K562 (cell line): Measurements from ENCODE around the gene S100P. TPM values are rescaled to one million over a fixed set of nuclear protein-coding genes. Genes with fewer than 3 reads are reported as not detected.

Experiments
- ATAC-seq: fragments of 200-7000 bp; cut with Tn5 transposase; 3 replicates; pipeline ENCODE4 v1.9.1; 2020; ENCODE audit warnings: moderate library complexity
- BruUV-seq: library from RNA; stranded (reverse); fragments of 400-500 nt; replicated peaks from 2 replicates; lab custom pipeline; 2021; lab: Mats Ljungman, UMichigan
- CTCF ChIA-PET: fragments of 300-600 bp; formaldehyde crosslinking; extraction: SDS; loops from one replicate; lab custom pipeline; 2021; ENCODE audit warnings: low intra/inter-chr PET ratio; lab: Yijun Ruan, JAX
- POLR2A ChIA-PET: fragments of 300-600, 350-650 bp; sonication (Branson Sonifier 250); formaldehyde crosslinking; extraction: SDS; loops from one replicate; lab custom pipeline; 2021; ENCODE audit warnings: antibody characterized with exemption, inconsistent platforms; lab: Yijun Ruan, JAX
- DNase-seq, 4 experiments: peaks; one replicate each; pipeline versions ENCODE4 v3.0.0 to v3.0.0-alpha.2; 2011 to 2018; ENCODE audit warnings: low spot score in 3 of 4, mixed read lengths in 3 of 4; ENCODE audit errors: extremely low read depth in 1 of 4
- FAIRE-seq: peaks from 2 replicates; lab custom pipeline; 2011; peaks lifted over from hg19 to GRCh38; lab: Jason Lieb, UNC
- H2AFZ ChIP-seq: 2 replicates; pipeline ENCODE4 v1.6.0; 2011; ENCODE audit warnings: low read depth, low read length, control low read depth, inconsistent platforms
- H3K27ac ChIP-seq: fragments of 200-600 bp; 3 replicates; pipeline ENCODE4 v1.8.0; 2011; ENCODE audit warnings: low read depth, mild to moderate bottlenecking, control low read depth, inconsistent platforms, low read length, moderate library complexity, mixed read lengths; ENCODE audit errors: extremely low read depth
- H3K27me3 ChIP-seq, 2 experiments: fragments of 300-600 bp in 1 of 2; 2 replicates in 1 of 2; 3 replicates in 1 of 2; pipeline versions ENCODE4 v1.6.0 to v1.8.0; 2011; ENCODE audit warnings: inconsistent platforms in 2 of 2, low read length in 2 of 2, mild to moderate bottlenecking in 1 of 2, mixed read lengths in 1 of 2, moderate library complexity in 1 of 2; ENCODE audit not compliant: control insufficient read depth in 2 of 2, insufficient read depth in 2 of 2
- H3K36me3 ChIP-seq: fragments of 300-600 bp; 3 replicates; pipeline ENCODE4 v1.8.0; 2011; ENCODE audit warnings: mild to moderate bottlenecking, low read length, inconsistent platforms; ENCODE audit not compliant: control insufficient read depth, insufficient read depth
- H3K4me1 ChIP-seq, 2 experiments: fragments of 200-600 bp in 1 of 2; replicated peaks in 1 of 2; 2 replicates in 1 of 2; 3 replicates in 1 of 2; pipeline versions ENCODE4 v1.5.1 to v1.8.0; 2011; ENCODE audit warnings: inconsistent platforms in 2 of 2, low read length in 2 of 2, mild to moderate bottlenecking in 1 of 2, mixed read lengths in 1 of 2, moderate library complexity in 1 of 2; ENCODE audit not compliant: control insufficient read depth in 2 of 2, insufficient read depth in 2 of 2
- H3K4me2 ChIP-seq: 2 replicates; pipeline ENCODE4 v1.6.1; 2011; ENCODE audit warnings: low read length, control low read depth, inconsistent platforms, mixed read lengths; ENCODE audit not compliant: insufficient read depth
- H3K4me3 ChIP-seq: fragments of 200-600 bp; sonication (generic), shearing (Covaris generic); 2 replicates; pipeline ENCODE4 v1.5.1; 2016; ENCODE audit warnings: control low read depth, inconsistent platforms
- H3K79me2 ChIP-seq: fragments of 200-600 bp; 3 replicates; pipeline ENCODE4 v1.8.0; 2011; ENCODE audit warnings: low read length, inconsistent platforms; ENCODE audit not compliant: control insufficient read depth, insufficient read depth
- H3K9ac ChIP-seq, 2 experiments: 2 replicates each; pipeline versions ENCODE4 v1.6.0 to v1.6.1; 2011; ENCODE audit warnings: low read depth in 2 of 2, low read length in 2 of 2, control low read depth in 1 of 2, inconsistent platforms in 1 of 2, mild to moderate bottlenecking in 1 of 2, mixed read lengths in 1 of 2; ENCODE audit not compliant: insufficient read depth in 1 of 2
- H3K9me1 ChIP-seq: one replicate; pipeline ENCODE4 v1.6.0; 2011; ENCODE audit warnings: inconsistent platforms, mild to moderate bottlenecking, low read length, moderate library complexity; ENCODE audit not compliant: control insufficient read depth, insufficient read depth
- H3K9me3 ChIP-seq: replicated peaks from 2 replicates; pipeline ENCODE4 v1.5.1; 2011; ENCODE audit warnings: low read depth, low read length, inconsistent platforms; ENCODE audit not compliant: control insufficient read depth, insufficient read depth
- H4K20me1 ChIP-seq: replicated peaks from 2 replicates; pipeline ENCODE4 v1.6.1; 2011; ENCODE audit warnings: low read length, inconsistent platforms, mixed read lengths; ENCODE audit not compliant: control insufficient read depth, insufficient read depth
- CREB1 ChIP-seq, 2 experiments: sonication (generic) in 1 of 2; formaldehyde crosslinking in 1 of 2; IDR thresholded peaks; 2 replicates each; pipeline versions ENCODE4 v1.6.1 to v1.8.0; 2012 to 2022; ENCODE audit warnings: inconsistent platforms in 1 of 2, mild to moderate bottlenecking in 1 of 2, missing genetic modification reagents in 1 of 2, moderate library complexity in 1 of 2
- HMG20A ChIP-seq: fragments of 450-650 bp; formaldehyde crosslinking; conservative IDR thresholded peaks from 2 replicates; pipeline ENCODE4 v1.4.0; 2020; ENCODE audit warnings: mild to moderate bottlenecking, mixed read lengths
- RBM39 ChIP-seq: fragments of 200-400 bp; formaldehyde crosslinking; optimal IDR thresholded peaks from 2 replicates; pipeline ENCODE3; 2018; ENCODE audit warnings: low read depth, low read length
- RFX5 ChIP-seq: IDR thresholded peaks from 2 replicates; pipeline ENCODE4 v1.6.1; 2011; ENCODE audit warnings: low read depth, mild to moderate bottlenecking, improper control_type of control experiment, low read length
- SP2 ChIP-seq: IDR thresholded peaks from 2 replicates; pipeline ENCODE4 v1.6.1; 2011; ENCODE audit warnings: mild to moderate bottlenecking, low read depth, low read length, moderate library complexity; ENCODE audit not compliant: poor library complexity, severe bottlenecking; ENCODE audit errors: extremely low read depth
- SRF ChIP-seq, 2 experiments: fragments of 250-450, 450-650 bp in 1 of 2; sonication (Bioruptor Pico) in 1 of 2; sonication (generic) in 1 of 2; formaldehyde crosslinking; IDR thresholded peaks; 2 replicates each; pipeline versions ENCODE4 v1.5.0 to v1.5.1; 2020 to 2022; ENCODE audit warnings: mild to moderate bottlenecking in 1 of 2, missing genetic modification reagents in 1 of 2
- ZNF584 ChIP-seq: fragments of 200-800 bp; sonication (Bioruptor generic); IDR thresholded peaks from 2 replicates; pipeline ENCODE4 v1.6.1; 2016; ENCODE audit warnings: low read depth, mild to moderate bottlenecking, missing genetic modification characterization, missing compliant biosample characterization
- ZNF699 ChIP-seq: fragments of 250-450 bp; sonication (Bioruptor Pico); IDR thresholded peaks from 2 replicates; pipeline ENCODE4 v1.8.0; 2021; ENCODE audit warnings: mild to moderate bottlenecking, moderate library complexity; ENCODE audit not compliant: insufficient replicate concordance
- WGBS: fragments of 100-300 bp; shearing (Covaris generic); methylation state at CpG from one replicate; pipeline ENCODE4 v1.1.6; 2016; ENCODE audit warnings: low coverage, mixed read lengths; ENCODE audit not compliant: insufficient coverage; ENCODE audit errors: missing lambda C conversion rate; 5-methylcytosine and 5-hydroxymethylcytosine counted together
- in situ Hi-C: fragments of 300-500 bp; cut with MboI; formaldehyde crosslinking; loops from 4 replicates; pipeline ENCODE4 v1.15.0; 2018; ENCODE audit warnings: inconsistent platforms, mixed read lengths
- intact Hi-C: fragments of 100-400 bp; cut with micrococcal nuclease; formaldehyde crosslinking; loops from 2 replicates; pipeline ENCODE4 v1.14.2; 2022
- polyA plus RNA-seq, 8 experiments: library from polyadenylated mRNA; depleted of rRNA in 4 of 8; stranded (reverse) in 5 of 8; unstranded in 3 of 8; fragments of >200 nt; fragmentation: Nextera tagmentation in 2 of 8; fragmentation: Illumina TruSeq in 1 of 8; extraction: Ambion mirVana in 2 of 8; extraction: Trizol in 1 of 8; gene quantifications; 2 replicates each; pipeline versions ENCODE4 v1.2.1 to v1.2.3, GENCODE V29; 2011 to 2014; ENCODE audit warnings: inconsistent platforms in 1 of 8, missing spikeins in 1 of 8
- total RNA-seq, 7 experiments: library from RNA; depleted of rRNA in 6 of 7; stranded (reverse); fragments of >200 nt in 6 of 7; fragmentation: Illumina TruSeq in 2 of 7; extraction: Trizol in 2 of 7; gene quantifications; 2 replicates each; pipeline versions ENCODE4 v1.2.1 to v1.2.3, GENCODE V29; 2011 to 2021; ENCODE audit warnings: low replicate concordance in 1 of 7
- TF ChIP-seq, protein P1 (sequence below): fragments of 250-450 bp; sonication (Bioruptor Pico); IDR thresholded peaks from 2 replicates; pipeline ENCODE4 v1.4.0; 2020
- TF ChIP-seq, protein P2 (sequence below): sonication (generic); formaldehyde crosslinking; IDR thresholded peaks from 2 replicates; pipeline ENCODE4 v1.8.1; 2023; ENCODE audit warnings: mild to moderate bottlenecking, missing genetic modification reagents
- TF ChIP-seq, protein P3 (sequence below): IDR thresholded peaks from 3 replicates; pipeline ENCODE4 v1.6.1; 2011; ENCODE audit warnings: borderline replicate concordance, mild to moderate bottlenecking, moderate library complexity; ENCODE audit not compliant: insufficient read length; ENCODE audit errors: extremely low read depth

The S100P gene
- total and polyA plus RNA-seq, 9 of the 15 experiments (the other 6 are each of a cell fraction or from before 2014, with no cell fraction given): 4.1 to 23.8 (median 7.5) TPM

DNA sequence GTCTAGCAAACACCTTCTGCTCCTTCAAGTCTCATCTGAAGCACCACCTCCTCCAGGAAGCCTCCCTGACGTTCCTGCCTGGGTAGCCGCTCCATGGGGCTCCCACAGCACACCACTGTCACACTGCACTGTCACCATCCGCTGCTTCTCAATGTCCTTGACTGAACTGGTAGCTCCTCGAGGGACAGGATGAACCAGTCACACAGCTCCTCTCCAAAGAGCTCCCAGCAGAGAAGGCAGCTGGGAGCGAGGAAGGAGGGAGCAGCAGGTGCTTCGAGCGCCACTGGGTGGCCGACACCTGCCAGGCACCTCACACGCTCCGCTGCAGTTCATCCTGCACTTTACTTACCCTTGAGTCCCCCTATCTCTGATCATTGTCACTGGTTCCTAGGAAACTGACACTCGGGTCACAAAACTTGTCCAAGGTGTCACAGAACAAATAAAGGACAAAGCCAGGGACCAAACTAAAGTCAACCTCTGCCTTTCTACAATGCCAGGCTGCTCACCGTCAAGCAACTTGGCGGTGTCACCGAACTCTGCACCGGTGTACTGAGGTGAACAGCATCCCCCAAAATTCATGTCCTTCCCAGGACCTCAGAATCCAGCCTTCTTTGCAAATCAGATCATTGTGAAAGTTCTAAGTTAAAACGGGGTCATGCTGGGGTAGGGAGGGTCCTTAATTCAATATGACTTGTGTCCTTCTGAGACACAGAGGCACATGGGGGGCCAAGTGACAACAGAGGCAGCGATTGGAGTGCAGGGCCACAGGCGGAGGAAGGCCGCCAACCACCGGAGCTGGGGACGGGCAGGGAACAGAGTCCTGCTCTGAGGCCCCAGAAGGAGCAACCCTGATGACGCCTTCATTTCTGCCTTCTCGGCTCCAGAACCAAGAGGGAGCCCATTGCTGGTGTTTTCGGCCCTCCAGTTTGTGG lies 5.5 kb upstream of the S100P start:
- Histone ChIP-seq H3K4me3 (no peak overlapping the region), H3K36me3 (no peaks in the 10 kb centered on the region), H3K9me3 (no peaks in the 10 kb centered on the region), H3K9me1 (no peaks in the 10 kb centered on the region), H3K27me3 (no peaks in the 10 kb centered on the region), H3K9ac (peak overlapping the region; percentile 66 to 77), H3K79me2 (no peaks in the 10 kb centered on the region), H3K4me2 (peak overlapping the region; percentile 79), H3K27ac (peak overlapping the region; percentile 74), H2AFZ (peak overlapping the region; percentile 98), H4K20me1 (no peaks in the 10 kb centered on the region), H3K4me1 (peaks cover 32 to 46% of the 10 kb centered on the region in 2 experiments)
- intact Hi-C loops (no loop called here), in situ Hi-C loops (no loop called here)
- ChIA-PET POLR2A (interaction anchor here (1.4 to 4.8 kb wide), 3 partner anchors 12 to 15 kb away, joined by 4 to 25 read pairs (median 13); a partner anchor contains a TSS), CTCF (interaction anchor here (0.6 kb wide), 1 partner anchor 12 kb away, joined by 5 read pairs; no protein-coding TSS in a partner anchor)
- 73% methylated on average over 24 of the region's 24 CpGs for WGBS
- BruUV-seq: no TSS peak
- ATAC-seq (no peak), DNase-seq (peak in 1 of 4 experiments; percentile 39), FAIRE-seq (peak; percentile 56)
- TF ChIP-seq, protein P1, sequence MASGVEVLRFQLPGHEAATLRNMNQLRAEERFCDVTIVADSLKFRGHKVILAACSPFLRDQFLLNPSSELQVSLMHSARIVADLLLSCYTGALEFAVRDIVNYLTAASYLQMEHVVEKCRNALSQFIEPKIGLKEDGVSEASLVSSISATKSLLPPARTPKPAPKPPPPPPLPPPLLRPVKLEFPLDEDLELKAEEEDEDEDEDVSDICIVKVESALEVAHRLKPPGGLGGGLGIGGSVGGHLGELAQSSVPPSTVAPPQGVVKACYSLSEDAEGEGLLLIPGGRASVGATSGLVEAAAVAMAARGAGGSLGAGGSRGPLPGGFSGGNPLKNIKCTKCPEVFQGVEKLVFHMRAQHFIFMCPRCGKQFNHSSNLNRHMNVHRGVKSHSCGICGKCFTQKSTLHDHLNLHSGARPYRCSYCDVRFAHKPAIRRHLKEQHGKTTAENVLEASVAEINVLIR: no peak
- TF ChIP-seq SRF (CRISPR knock-in tag; IDR thresholded peaks at IDR 0.05): 0 out of 4 replicates have a peak, but pooled peaks of 1 of the 2 experiments have one; percentile 3
- no peak for TF ChIP-seq CREB1 (IDR thresholded peaks at IDR 0.05)
- 0 out of 2 replicates have a peak, but pooled peaks have one; percentile 38 for TF ChIP-seq CREB1 (CRISPR knock-in tag; IDR thresholded peaks at IDR 0.05)
- TF ChIP-seq ZNF699 (CRISPR knock-in tag): no peak
- peak; percentile 4; the same call in 1 of the 2 replicates for TF ChIP-seq ZNF584 (CRISPR knock-in tag)
- TF ChIP-seq, protein P2, sequence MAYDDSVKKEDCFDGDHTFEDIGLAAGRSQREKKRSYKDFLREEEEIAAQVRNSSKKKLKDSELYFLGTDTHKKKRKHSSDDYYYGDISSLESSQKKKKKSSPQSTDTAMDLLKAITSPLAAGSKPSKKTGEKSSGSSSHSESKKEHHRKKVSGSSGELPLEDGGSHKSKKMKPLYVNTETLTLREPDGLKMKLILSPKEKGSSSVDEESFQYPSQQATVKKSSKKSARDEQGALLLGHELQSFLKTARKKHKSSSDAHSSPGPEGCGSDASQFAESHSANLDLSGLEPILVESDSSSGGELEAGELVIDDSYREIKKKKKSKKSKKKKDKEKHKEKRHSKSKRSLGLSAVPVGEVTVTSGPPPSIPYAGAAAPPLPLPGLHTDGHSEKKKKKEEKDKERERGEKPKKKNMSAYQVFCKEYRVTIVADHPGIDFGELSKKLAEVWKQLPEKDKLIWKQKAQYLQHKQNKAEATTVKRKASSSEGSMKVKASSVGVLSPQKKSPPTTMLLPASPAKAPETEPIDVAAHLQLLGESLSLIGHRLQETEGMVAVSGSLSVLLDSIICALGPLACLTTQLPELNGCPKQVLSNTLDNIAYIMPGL: no peak
- no peak for TF ChIP-seq HMG20A (CRISPR knock-in tag)
- TF ChIP-seq, protein P3, sequence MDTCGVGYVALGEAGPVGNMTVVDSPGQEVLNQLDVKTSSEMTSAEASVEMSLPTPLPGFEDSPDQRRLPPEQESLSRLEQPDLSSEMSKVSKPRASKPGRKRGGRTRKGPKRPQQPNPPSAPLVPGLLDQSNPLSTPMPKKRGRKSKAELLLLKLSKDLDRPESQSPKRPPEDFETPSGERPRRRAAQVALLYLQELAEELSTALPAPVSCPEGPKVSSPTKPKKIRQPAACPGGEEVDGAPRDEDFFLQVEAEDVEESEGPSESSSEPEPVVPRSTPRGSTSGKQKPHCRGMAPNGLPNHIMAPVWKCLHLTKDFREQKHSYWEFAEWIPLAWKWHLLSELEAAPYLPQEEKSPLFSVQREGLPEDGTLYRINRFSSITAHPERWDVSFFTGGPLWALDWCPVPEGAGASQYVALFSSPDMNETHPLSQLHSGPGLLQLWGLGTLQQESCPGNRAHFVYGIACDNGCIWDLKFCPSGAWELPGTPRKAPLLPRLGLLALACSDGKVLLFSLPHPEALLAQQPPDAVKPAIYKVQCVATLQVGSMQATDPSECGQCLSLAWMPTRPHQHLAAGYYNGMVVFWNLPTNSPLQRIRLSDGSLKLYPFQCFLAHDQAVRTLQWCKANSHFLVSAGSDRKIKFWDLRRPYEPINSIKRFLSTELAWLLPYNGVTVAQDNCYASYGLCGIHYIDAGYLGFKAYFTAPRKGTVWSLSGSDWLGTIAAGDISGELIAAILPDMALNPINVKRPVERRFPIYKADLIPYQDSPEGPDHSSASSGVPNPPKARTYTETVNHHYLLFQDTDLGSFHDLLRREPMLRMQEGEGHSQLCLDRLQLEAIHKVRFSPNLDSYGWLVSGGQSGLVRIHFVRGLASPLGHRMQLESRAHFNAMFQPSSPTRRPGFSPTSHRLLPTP: no peak
- TF ChIP-seq RBM39: no peak
- no peak for TF ChIP-seq RFX5
- no peak for TF ChIP-seq SP2
